Measurements from ENCODE around the gene CUL7. TPM values are rescaled to one million over a fixed set of nuclear protein-coding genes. Genes with fewer than 3 reads are reported as not detected.

CUL7 gene
- polyA plus RNA-seq, 1 donor from 2014 or later = 25.7 TPM

DNA sequence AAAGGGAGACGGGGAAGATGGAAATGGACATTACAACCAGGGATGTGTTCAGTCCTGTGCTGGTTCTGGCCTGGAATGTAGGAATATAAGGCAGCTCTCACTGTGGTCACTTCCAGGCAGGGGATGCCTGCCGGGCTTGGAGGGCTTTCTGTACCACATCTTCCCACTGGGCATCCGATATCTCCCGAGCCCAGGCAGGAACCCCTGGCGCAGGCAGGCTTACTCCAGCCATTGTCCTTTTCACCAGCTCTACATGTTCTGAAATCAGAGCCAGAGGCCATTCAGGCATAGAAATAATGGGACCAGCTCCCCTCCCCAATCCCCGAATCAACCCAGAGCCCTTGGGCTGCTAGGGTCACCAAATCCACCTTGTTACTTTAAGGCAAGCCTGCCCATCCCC lies 41.3 kb downstream of the CUL7 start:
- H3K9me3 ChIP-seq (ENCODE audit: low read length) = no peaks in the 10 kb centered on the region
- peak overlapping the region; percentile 74 for H3K4me3 ChIP-seq (ENCODE audit: low read length)
- no peak overlapping the region for H3K27ac ChIP-seq (ENCODE audit: low read length)
- no peaks in the 10 kb centered on the region for H4K20me1 ChIP-seq (ENCODE audit: insufficient read depth)
- H3K9ac ChIP-seq (ENCODE audit: low read length) = peak overlapping the region; percentile 79
- peaks cover 33% of the 10 kb centered on the region for H3K79me2 ChIP-seq (replicated peaks; ENCODE audit: insufficient read depth, low read length)
- H3K27me3 ChIP-seq (ENCODE audit: insufficient read depth, low read depth, low read length) = no peaks in the 10 kb centered on the region
- H3K9me2 ChIP-seq (ENCODE audit: insufficient read depth, low read length) = no peaks in the 10 kb centered on the region
- H3K36me3 ChIP-seq (ENCODE audit: insufficient read depth, low read length) = no peaks in the 10 kb centered on the region
- no peak for TF ChIP-seq MXI1 (conservative IDR thresholded peaks at IDR 0.05; ENCODE audit: poor library complexity, severe bottlenecking)
- no peak for TF ChIP-seq RAD21 (conservative IDR thresholded peaks at IDR 0.05)
- TF ChIP-seq EP300 (conservative IDR thresholded peaks at IDR 0.05; ENCODE audit: poor library complexity, severe bottlenecking) = no peak
- no peak for TF ChIP-seq EZH2 (IDR thresholded peaks at IDR 0.05; ENCODE audit: borderline replicate concordance, insufficient read depth, low read length, poor library complexity, severe bottlenecking)
- no peak for TF ChIP-seq TAF1 (IDR thresholded peaks at IDR 0.05; ENCODE audit: low read depth)
- peak overlapping the region; percentile 100 for H3K4me2 ChIP-seq (ENCODE audit: low read length)
- H2AFZ ChIP-seq (ENCODE audit: low read depth, low read length) = no peak overlapping the region
- H3F3A ChIP-seq (ENCODE audit: insufficient read depth, low read length, poor library complexity, severe bottlenecking) = no peaks in the 10 kb centered on the region

- no peak overlapping the region for H3K9ac ChIP-seq (ENCODE audit: low read length)
- no peaks in the 10 kb centered on the region for H3K36me3 ChIP-seq (ENCODE audit: insufficient read depth, low read length)
- H2AFZ ChIP-seq (ENCODE audit: low read depth, low read length) = no peak overlapping the region
- no peaks in the 10 kb centered on the region for H3K9me3 ChIP-seq (ENCODE audit: low read length)
- peaks cover 29% of the 10 kb centered on the region for H3K79me2 ChIP-seq (replicated peaks; ENCODE audit: insufficient read depth, low read length)
- H3K9me2 ChIP-seq (ENCODE audit: insufficient read depth, low read length) = no peaks in the 10 kb centered on the region
- no peak overlapping the region for H3K4me2 ChIP-seq (ENCODE audit: low read length)
- H3K4me3 ChIP-seq (ENCODE audit: low read length) = no peak overlapping the region
- no peak overlapping the region for H3K27ac ChIP-seq (ENCODE audit: low read length)
- H4K20me1 ChIP-seq (ENCODE audit: insufficient read depth) = no peaks in the 10 kb centered on the region
- no peaks in the 10 kb centered on the region for H3F3A ChIP-seq (ENCODE audit: insufficient read depth, low read length, poor library complexity, severe bottlenecking)
- TF ChIP-seq CTCF (IDR thresholded peaks at IDR 0.05; ENCODE audit: poor library complexity, severe bottlenecking) = no peak
- no peak for TF ChIP-seq RAD21 (conservative IDR thresholded peaks at IDR 0.05)
- no peak for TF ChIP-seq TAF1 (IDR thresholded peaks at IDR 0.05; ENCODE audit: low read depth)
- no peak for TF ChIP-seq POLR2AphosphoS5 (IDR thresholded peaks at IDR 0.05)
- no peak for TF ChIP-seq REST (IDR thresholded peaks at IDR 0.05; ENCODE audit: borderline replicate concordance)
- TF ChIP-seq MXI1 (conservative IDR thresholded peaks at IDR 0.05; ENCODE audit: poor library complexity, severe bottlenecking) = no peak
- no peak for TF ChIP-seq SMC3 (conservative IDR thresholded peaks at IDR 0.05; ENCODE audit: poor library complexity)
- TF ChIP-seq EZH2 (IDR thresholded peaks at IDR 0.05; ENCODE audit: borderline replicate concordance, insufficient read depth, low read length, poor library complexity, severe bottlenecking) = no peak
- TF ChIP-seq EP300 (conservative IDR thresholded peaks at IDR 0.05; ENCODE audit: poor library complexity, severe bottlenecking) = no peak
- H3K27me3 ChIP-seq (ENCODE audit: insufficient read depth, low read depth, low read length) = no peaks in the 10 kb centered on the region
These were observed 42.4 kb downstream of the CUL7 start for GRCh38 chr6:43011207-43011606.

Data from neural cell (in vitro differentiated cells).